Measurements from ENCODE around the gene REG3G. TPM values are rescaled to one million over a fixed set of nuclear protein-coding genes. Genes with fewer than 3 reads are reported as not detected.

The REG3G gene
- total RNA-seq, 1 donor from 2014 or later: not detected

DNA sequence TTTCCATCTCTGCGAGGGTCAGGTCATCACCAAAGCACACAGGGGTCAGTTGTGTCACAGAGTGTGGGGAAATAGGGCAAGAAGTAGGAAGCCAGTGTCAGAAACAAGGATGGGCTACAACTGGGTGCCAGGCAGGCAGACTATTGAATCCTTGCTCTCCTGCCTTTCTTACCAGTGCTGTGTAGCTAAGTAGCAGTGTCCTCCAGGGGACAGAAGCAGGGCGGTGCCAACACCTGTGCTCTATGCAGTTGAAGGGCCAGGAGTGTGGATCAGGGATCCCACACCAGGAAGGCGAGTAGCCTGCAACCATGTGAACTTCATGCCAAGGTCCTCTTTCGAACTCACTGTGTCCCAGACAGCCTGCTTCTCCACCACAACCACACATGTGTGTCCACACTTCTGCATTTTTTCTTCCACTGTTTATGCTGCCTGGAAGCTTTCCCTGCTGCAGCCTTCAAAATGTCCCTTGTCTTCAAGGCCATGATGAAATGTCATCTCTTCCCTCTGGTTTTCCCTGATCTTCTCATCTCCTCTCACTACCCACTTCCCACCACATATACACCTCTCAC, 25.4 kb upstream of the REG3G start:
- H3K36me3 Mint-ChIP-seq (ENCODE audit: unreplicated experiment): no peaks in the 10 kb centered on the region
- H3K4me1 Mint-ChIP-seq (ENCODE audit: low read depth, unreplicated experiment): no peaks in the 10 kb centered on the region
- peaks cover 3% of the 10 kb centered on the region for H3K27me3 Mint-ChIP-seq (ENCODE audit: unreplicated experiment)
- no peak for DNase-seq
- TF ChIP-seq, protein P1, sequence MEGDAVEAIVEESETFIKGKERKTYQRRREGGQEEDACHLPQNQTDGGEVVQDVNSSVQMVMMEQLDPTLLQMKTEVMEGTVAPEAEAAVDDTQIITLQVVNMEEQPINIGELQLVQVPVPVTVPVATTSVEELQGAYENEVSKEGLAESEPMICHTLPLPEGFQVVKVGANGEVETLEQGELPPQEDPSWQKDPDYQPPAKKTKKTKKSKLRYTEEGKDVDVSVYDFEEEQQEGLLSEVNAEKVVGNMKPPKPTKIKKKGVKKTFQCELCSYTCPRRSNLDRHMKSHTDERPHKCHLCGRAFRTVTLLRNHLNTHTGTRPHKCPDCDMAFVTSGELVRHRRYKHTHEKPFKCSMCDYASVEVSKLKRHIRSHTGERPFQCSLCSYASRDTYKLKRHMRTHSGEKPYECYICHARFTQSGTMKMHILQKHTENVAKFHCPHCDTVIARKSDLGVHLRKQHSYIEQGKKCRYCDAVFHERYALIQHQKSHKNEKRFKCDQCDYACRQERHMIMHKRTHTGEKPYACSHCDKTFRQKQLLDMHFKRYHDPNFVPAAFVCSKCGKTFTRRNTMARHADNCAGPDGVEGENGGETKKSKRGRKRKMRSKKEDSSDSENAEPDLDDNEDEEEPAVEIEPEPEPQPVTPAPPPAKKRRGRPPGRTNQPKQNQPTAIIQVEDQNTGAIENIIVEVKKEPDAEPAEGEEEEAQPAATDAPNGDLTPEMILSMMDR (IDR thresholded peaks at IDR 0.05; ENCODE audit: partially characterized antibody, unreplicated experiment): no peak
- no peaks in the 10 kb centered on the region for H3K9me3 Mint-ChIP-seq (ENCODE audit: unreplicated experiment)
- H3K27ac Mint-ChIP-seq (ENCODE audit: unreplicated experiment): no peak overlapping the region
- no peak overlapping the region for H3K4me3 Mint-ChIP-seq (ENCODE audit: unreplicated experiment)

DNA sequence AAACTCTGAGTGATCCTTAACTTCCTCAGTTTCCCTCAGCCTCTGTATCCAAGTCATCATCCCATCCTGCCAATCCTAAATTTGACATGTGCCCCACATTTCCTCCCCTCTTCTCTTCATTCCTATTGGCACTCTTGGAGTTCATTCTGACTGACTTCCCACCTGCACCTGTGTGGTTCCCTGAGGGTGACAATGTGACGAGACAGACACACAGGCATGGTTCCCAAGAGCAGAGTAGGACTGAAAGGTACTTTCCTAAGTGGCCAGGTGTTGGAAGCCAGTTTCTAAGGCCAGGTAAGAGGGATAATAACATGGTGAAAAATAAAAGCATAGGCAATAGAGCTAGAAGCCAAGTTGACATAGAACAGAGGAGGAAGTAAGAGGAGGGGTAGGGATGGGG, 24.2 kb upstream of the REG3G start:
- Mint-ChIP-seq H3K4me1 (ENCODE audit: low read depth, unreplicated experiment) (no peaks in the 10 kb centered on the region), H3K4me3 (ENCODE audit: unreplicated experiment) (no peak overlapping the region), H3K27me3 (ENCODE audit: unreplicated experiment) (peaks cover 3% of the 10 kb centered on the region), H3K36me3 (ENCODE audit: unreplicated experiment) (no peaks in the 10 kb centered on the region), H3K27ac (ENCODE audit: unreplicated experiment) (no peak overlapping the region), H3K9me3 (ENCODE audit: unreplicated experiment) (no peaks in the 10 kb centered on the region)
- TF ChIP-seq, protein P1 (IDR thresholded peaks at IDR 0.05; ENCODE audit: partially characterized antibody, unreplicated experiment): no peak
- DNase-seq: no peak

DNA sequence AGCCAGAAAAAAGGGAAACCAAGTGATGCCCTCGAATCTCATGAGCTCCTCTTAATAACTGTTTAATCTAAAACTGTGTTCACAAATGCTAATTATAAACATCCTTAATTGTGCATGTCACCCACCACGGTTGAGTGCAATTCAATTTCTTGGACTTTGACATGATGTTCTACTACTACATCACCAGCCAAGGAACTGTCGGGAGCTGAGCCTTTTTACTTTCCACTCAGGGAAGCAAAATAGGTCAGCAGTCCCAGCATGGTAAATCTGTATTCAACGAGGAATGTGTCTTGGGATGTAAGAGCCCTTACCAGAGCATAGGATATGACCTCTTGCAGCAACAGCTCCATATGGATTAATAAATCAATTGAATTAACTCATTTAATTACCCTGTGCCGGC, 20.8 kb upstream of the REG3G start:
- no peaks in the 10 kb centered on the region for H3K36me3 Mint-ChIP-seq (ENCODE audit: unreplicated experiment)
- no peaks in the 10 kb centered on the region for H3K27me3 Mint-ChIP-seq (ENCODE audit: unreplicated experiment)
- TF ChIP-seq, protein P1 (IDR thresholded peaks at IDR 0.05; ENCODE audit: partially characterized antibody, unreplicated experiment): no peak
- H3K4me3 Mint-ChIP-seq (ENCODE audit: unreplicated experiment): no peak overlapping the region
- DNase-seq: no peak
- no peaks in the 10 kb centered on the region for H3K4me1 Mint-ChIP-seq (ENCODE audit: low read depth, unreplicated experiment)
- H3K9me3 Mint-ChIP-seq (ENCODE audit: unreplicated experiment): no peaks in the 10 kb centered on the region
- H3K27ac Mint-ChIP-seq (ENCODE audit: unreplicated experiment): no peak overlapping the region

DNA sequence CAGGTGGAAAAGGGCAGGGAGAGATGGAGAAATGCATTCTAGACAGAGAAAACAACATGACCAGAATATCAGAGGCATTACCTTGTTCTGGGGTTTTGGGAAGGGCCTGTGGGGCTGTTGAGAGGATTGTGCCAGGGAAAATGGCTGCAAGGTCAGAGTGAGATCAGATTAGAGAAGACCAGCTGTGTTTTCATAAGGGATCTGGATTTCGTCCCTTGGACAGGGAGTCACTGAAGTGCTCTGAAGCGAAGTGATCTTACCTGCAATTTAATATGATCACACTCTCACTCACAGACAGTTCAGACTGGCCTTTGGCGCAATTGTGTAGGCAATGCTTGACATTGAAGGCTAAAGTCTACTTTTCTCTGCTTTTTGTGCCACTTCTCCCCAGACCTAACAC, 20.3 kb upstream of the REG3G start:
- TF ChIP-seq, protein P1 (IDR thresholded peaks at IDR 0.05; ENCODE audit: partially characterized antibody, unreplicated experiment): no peak
- DNase-seq: no peak
- Mint-ChIP-seq H3K27ac (ENCODE audit: unreplicated experiment) (no peak overlapping the region), H3K36me3 (ENCODE audit: unreplicated experiment) (no peaks in the 10 kb centered on the region), H3K4me3 (ENCODE audit: unreplicated experiment) (no peak overlapping the region), H3K9me3 (ENCODE audit: unreplicated experiment) (no peaks in the 10 kb centered on the region), H3K4me1 (ENCODE audit: low read depth, unreplicated experiment) (no peaks in the 10 kb centered on the region), H3K27me3 (ENCODE audit: unreplicated experiment) (no peaks in the 10 kb centered on the region)

DNA sequence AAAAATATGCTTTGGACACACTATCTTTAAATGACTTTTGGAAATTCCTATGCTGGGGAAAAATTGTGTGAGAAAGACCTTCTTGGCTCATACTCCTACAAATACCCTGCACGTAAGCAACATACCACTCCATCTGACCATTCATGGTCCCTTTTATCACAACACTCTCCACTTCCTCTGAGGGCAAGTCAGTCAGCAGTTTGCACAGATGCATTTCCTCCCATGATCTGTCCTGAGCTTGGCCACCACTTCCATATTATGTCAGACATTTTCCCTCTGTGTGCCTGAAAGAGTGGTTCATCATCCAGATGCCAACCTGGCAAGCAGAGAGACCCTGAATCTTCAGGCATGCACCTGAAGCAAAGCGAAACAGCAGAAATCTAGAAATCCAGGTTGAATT, 16.1 kb upstream of the REG3G start:
- DNase-seq: no peak
- Mint-ChIP-seq H3K27ac (ENCODE audit: unreplicated experiment) (no peak overlapping the region), H3K4me1 (ENCODE audit: low read depth, unreplicated experiment) (no peaks in the 10 kb centered on the region), H3K27me3 (ENCODE audit: unreplicated experiment) (no peaks in the 10 kb centered on the region), H3K4me3 (ENCODE audit: unreplicated experiment) (no peak overlapping the region), H3K9me3 (ENCODE audit: unreplicated experiment) (no peaks in the 10 kb centered on the region), H3K36me3 (ENCODE audit: unreplicated experiment) (no peaks in the 10 kb centered on the region)
- TF ChIP-seq, protein P1 (IDR thresholded peaks at IDR 0.05; ENCODE audit: partially characterized antibody, unreplicated experiment): no peak

Measured in glutamatergic neuron (in vitro differentiated cells).